GM18520 (cell line): ENCODE data around the gene ITPK1.

Source experiments
- ATAC-seq: cut with Tn5 transposase; IDR thresholded peaks from one replicate; pipeline ENCODE4 v1.9.1; 2021; ENCODE audit not compliant: unreplicated experiment

Gene ITPK1

GRCh38 chr14:92942136-92942535 lies 173.6 kb downstream of the ITPK1 start:
- ATAC-seq: no peak

DNA sequence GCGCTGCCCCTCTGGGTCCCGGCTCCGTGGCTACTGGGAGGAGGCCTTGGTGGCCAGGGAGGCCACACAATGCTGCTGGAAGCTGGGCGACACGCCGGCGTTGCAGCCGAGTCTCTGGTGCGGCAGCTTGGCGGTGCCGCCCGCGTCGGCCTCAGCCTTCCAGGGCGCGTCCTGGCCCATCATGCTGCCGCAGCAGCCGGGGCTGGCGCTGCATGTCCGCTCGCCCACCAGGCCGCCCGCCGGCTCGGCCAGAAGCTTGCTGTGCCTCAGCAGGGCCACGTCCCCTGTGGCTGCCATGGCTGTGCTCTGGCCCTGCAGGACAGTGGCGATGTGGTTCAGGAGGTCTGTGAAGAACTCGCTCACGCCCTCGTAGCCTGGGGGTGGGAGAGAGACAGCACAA lies 174.2 kb downstream of the ITPK1 start:
- no peak for ATAC-seq

DNA sequence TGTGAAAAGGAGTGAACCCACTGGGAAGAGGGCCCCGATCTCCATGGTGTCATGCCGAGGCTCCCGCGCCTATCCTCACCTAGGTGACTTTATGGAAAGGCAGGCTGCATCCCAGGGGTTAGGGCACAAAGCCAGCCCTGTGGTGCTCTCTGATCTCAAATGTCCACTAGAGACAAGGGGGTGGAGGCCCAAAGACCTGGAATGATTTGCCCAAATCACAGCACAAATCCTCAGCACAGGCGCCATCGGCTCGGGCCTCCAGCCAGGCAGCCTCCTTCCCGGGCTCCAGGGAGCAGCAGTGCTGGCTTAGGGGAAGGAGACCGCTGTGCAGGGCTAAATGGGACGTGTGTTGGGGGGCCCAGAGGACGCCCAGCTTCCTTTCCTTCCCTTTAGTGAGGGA lies 175.2 kb downstream of the ITPK1 start:
- no peak for ATAC-seq

GRCh38 chr14:92939699-92940098 lies 176.0 kb downstream of the ITPK1 start:
- no peak for ATAC-seq

DNA sequence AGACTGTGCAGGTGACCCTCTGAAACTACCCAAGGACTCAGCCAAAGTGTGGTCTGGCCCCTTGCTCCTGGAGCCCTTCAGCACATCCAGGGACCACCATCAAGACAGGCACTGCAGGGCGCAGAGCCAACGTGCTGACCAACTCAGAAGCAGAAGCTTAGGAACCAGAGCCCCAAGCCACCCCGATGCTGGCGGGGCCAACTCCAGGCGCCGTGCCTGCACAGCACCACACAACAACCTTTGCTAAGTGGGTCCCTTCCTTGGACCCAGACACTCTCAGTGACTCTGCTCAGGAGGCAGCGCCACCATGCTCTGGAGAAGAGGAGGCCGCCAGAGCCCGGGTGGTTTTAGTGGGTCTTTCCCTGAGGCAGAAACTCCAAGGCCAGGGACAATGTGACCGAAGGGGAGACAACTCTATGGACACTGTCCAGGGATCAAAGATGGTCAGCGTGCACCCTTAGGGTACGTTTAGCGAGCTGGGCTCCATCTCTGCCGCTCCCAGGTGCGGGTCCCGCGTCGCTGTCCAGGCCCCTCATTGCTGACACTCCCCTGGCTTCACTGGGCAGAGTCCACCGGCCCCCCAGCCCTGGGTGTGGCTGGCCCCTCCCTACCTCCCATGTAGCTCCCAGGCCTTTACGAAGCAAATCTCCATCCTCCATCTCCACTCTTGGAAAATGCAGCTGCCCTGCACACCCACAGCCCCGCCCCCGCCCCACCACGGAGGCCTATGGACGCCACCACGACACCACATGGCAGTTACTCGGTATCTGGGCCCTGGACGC lies 176.6 kb downstream of the ITPK1 start:
- no peak for ATAC-seq

GRCh38 chr14:92938235-92938875 lies 177.4 kb downstream of the ITPK1 start:
- no peak for ATAC-seq

- no peak for ATAC-seq
Observed at GRCh38 chr14:92937051-92937937, 178.4 kb downstream of the ITPK1 start.

GRCh38 chr14:92936085-92936484 lies 179.6 kb downstream of the ITPK1 start:
- ATAC-seq: no peak

DNA sequence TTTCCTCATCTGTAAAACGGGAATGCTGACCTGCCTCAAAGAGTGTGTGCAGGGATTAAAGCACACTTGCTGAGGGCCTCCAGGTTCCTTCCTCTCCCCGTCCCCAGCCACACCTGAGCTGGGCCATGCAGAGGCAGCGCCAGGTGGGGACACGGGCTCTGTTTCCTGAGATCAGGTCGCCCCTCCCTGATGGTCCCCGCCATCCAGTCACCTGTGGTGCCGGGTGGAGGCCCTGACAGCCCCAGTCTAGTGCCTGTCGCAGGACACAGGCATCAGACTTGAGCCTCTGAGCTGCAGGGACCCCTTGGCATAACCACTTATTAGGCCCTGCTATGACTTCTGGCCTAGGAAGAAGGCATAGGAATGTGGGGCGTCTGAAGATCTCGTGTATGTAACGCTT lies 180.3 kb downstream of the ITPK1 start:
- ATAC-seq: no peak

DNA sequence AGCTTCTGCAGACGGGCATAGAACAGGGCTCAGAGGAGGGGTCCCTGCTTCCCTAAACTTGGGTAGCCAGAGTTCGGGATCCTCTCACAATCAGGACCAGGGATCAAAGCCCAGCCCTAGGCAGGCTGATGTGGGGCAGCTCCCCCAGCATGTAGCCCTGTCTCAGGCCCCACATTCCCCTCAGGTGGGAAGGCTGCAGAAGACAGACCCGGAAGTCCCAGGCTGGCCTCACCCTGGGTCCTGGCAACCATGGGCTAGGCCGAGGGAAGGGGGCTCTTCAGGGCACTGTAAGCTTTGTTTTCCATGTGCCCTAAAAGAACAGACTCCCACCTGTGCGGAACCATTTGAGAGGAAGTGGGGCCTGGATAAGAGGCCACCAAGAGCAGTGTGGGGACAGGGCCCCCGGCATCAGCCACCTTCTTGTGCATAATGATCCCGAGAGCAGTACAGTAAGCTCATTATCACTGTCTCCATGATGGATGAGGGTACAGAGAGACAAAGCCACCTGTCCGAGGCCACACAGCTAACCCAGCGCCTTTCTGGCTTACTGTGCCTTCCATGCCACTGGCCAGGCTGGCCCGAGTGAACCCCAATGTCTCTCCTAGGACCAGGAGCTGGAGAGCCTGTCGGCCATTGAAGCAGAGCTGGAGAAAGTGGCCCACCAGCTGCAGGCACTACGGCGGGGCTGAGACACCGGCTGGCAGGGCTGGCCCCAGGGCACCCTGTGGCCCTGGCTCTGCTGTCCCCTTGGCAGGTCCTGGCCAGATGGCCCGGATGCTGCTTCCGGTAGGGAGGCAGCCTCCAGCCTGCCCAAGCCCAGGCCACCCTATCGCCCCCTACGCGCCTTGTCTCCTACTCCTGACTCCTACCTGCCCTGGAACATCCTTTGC lies 181.3 kb downstream of the ITPK1 start:
- ATAC-seq: no peak

DNA sequence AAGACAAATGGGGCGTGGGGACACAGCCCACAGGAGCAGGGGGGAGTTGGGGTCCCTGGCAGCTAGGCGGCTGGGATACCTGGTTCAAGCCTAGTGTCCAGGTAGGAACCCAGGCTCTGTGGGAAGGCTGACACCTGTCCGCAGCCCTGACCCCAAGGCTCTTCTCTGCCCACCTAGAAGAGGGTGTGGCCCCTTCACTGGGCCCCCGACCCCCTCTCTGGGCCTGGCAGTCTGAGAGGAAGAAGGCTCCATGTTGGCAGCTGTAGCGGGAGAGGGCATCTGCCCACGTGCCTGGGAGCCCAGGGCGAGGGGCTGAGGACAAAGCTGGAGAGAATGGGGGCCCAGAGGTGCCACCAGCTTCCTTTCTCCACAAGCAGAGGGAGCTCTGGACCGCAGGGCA lies 182.2 kb downstream of the ITPK1 start:
- no peak for ATAC-seq

DNA sequence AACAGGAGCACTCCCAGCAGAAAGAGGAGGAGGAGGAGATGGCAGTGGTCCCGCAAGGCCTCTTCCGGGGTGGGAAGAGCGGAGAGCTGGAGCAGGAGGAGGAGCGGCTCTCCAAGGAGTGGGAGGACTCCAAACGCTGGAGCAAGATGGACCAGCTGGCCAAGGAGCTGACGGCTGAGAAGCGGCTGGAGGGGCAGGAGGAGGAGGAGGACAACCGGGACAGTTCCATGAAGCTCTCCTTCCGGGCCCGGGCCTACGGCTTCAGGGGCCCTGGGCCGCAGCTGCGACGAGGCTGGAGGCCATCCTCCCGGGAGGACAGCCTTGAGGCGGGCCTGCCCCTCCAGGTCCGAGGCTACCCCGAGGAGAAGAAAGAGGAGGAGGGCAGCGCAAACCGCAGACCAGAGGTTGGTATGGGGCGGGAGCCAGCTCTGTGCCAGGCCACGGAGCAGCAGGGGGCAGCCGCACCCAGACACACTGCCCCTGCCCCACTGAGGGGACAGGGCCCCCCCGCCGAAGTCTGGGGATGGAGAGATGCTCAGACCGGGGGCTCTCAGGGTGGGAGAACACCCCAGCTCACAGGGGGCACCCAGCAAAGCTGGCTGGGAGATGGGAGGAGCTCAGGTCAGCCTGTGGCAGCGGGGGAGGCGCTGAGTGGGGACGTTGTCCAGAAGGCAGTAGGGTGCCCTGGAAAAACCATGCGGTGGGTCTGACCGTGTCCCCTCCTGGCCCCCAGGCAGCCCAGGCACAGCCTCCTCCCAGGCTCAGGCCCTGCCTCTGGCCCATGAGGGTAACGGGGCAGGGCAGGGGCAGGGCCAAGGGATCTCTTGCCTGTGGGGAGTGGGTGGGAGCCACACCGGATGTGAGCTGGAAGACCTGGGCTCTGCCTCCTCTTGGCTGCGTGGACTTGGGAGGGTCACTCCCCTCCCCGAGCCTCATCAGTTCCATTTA lies 183.0 kb downstream of the ITPK1 start:
- no peak for ATAC-seq

- no peak for ATAC-seq
Observed at GRCh38 chr14:92931681-92932447, 183.9 kb downstream of the ITPK1 start.

- ATAC-seq: no peak
Observed at GRCh38 chr14:92930737-92931602, 184.8 kb downstream of the ITPK1 start.

DNA sequence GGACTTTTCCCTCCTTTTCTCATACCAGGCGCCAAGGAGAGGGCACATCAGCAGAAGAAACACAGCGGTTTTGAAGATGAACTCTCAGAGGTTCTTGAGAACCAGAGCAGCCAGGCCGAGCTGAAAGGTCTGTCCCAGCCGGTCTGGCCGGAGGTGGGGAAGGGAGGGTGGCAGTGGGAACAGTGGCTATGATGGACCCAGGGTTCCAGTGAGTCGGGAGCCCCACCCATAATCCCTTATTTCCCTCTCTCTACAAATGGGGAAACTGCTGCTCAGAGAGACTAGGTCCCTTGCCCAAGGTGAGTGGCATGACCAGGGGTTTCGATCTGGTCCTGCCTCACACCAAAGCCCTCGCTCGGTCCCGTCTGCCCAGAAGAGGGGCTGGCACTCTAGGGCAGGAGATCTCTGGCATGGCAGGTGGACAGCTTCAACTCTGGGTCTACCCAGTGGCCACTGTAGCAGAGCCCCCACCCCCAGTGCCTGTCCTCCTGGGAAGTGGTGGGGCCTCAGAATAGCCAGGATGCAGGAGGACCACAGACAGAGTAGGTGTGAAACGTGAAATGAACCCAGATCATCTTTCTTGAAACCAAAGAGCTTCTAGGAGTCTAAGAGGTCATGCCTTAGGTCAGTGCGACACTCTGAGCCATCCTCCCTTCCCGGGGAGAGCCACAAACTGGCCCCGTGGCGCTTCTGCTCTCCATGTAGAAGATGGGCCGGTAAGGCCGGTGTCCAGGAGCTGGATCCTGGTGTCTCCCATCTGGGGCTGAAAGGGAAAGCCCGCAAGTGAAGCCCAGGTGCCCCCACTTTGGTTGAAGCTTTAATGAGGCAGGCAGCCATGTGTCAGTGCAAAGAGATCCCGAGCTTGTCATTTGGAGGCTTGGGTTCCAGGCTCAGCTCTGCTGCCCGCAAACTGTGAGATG lies 185.8 kb downstream of the ITPK1 start:
- no peak for ATAC-seq

- ATAC-seq: no peak
Observed at GRCh38 chr14:92928961-92929688, 186.6 kb downstream of the ITPK1 start.
